Testis (tissue), 3 donors: ENCODE measurements around the gene PRR15. TPM values are rescaled to one million over a fixed set of nuclear protein-coding genes. Genes with fewer than 3 reads are reported as not detected.

Experiments
- DNase-seq: peaks from one replicate; pipeline ENCODE4 v3.0.0-alpha.2; 2019
- H3K27ac ChIP-seq, 2 donors: fragments of 200-600 bp; sonication (generic); one replicate each; pipeline ENCODE4 v1.5.1; 2019
- H3K27me3 ChIP-seq: fragments of 200-600 bp; sonication (generic); one replicate; pipeline ENCODE4 v1.5.1; 2019
- H3K36me3 ChIP-seq: fragments of 200-600 bp; sonication (generic); one replicate; pipeline ENCODE4 v1.5.1; 2017; ENCODE audit warnings: low read depth; ENCODE audit errors: missing control alignments
- H3K4me1 ChIP-seq: fragments of 200-600 bp; sonication (generic); one replicate; pipeline ENCODE4 v1.5.1; 2019
- H3K4me3 ChIP-seq, 2 donors: fragments of 200-600 bp; sonication (generic); one replicate each; pipeline ENCODE4 v1.5.1; 2017 to 2019
- H3K9me3 ChIP-seq: fragments of 200-600 bp; sonication (generic); one replicate; pipeline ENCODE4 v1.5.1; 2017
- POLR2A ChIP-seq: fragments of 450-650 bp; IDR thresholded peaks from one replicate; pipeline ENCODE4 v1.6.1; 2017; ENCODE audit warnings: antibody characterized with exemption, mild to moderate bottlenecking, moderate library complexity
- WGBS, 2 donors: methylation state at CpG; one replicate each; pipeline ENCODE4 v1.1.5; 2018; 5-methylcytosine and 5-hydroxymethylcytosine counted together
- intact Hi-C: fragments of 100-400 bp; cut with DNase I; formaldehyde crosslinking; loops from one replicate; pipeline ENCODE4 v1.15.1; 2023; ENCODE audit warnings: low total_unique reads
- polyA plus RNA-seq: library from polyadenylated mRNA; stranded (reverse); fragments of 350-450 nt; fragmentation: Illumina TruSeq; extraction: RNeasy Lipid Tissue Mini Kit (QIAGEN cat#74804); gene quantifications from one replicate; pipeline ENCODE4 v1.2.3, GENCODE V29; 2014; ENCODE audit warnings: low read depth, low replicate concordance; ENCODE audit not compliant: insufficient read depth
- total RNA-seq, 2 donors: library from RNA; depleted of rRNA; stranded (reverse); fragments of >200 nt; gene quantifications; one replicate each; pipeline ENCODE4 v1.2.3, GENCODE V29; 2016
- TF ChIP-seq, protein P1 (sequence below), 3 experiments: fragments of 450-650 bp in 2 of 3; fragments of 200-600 bp in 1 of 3; sonication (generic) in 1 of 3; IDR thresholded peaks; one replicate each; pipeline ENCODE4 v1.5.1; 2016 to 2019; ENCODE audit warnings: antibody characterized with exemption in 3 of 3, mild to moderate bottlenecking in 2 of 3, moderate library complexity in 1 of 3

Gene PRR15
- total and polyA plus RNA-seq, 3 donors from 2014 or later, result 0.71 to 2.2 TPM; not detected in 1

DNA sequence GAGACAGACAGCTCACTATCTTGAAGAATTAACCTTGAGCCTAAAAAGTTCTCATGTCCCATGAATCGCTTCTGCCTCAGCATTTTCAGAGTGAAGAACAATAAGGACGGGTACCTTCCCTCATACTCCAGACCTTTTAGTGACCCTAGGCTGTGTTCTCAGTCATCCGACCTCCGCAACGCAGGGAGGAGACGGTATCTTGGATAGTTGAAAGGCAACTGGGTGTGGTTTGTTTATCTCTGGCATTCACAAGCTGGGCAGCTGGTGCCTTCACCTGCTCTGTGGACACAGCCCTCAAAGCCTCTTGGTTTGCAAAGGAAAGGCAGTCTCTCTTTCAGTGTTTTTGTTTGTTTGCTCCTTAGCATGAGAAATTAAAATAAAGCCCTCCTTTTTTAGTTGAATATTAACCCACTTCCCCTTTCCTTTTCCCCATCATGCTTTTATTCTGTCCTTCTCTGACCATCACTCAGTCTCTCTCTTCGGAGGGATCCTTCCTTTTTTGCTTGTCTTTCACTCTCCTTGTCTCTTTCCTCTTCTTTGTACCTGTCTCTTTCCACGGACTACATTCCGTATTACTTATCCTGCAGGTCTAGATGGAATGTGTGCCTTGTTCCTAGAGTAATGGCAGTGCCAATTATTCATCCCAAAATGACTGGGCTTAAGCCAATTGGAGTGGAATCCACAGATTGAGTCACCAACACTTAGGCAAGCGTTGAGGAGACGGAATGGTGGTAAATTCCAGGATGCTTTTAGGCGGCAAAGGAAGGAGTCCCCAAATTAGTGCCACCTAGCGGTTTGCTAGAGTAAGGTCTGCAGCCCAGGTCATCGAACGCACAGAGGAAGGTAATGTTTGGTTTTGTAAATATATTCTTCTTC, 45.8 kb downstream of the PRR15 start:
- Histone ChIP-seq H3K27me3 (no peaks in the 10 kb centered on the region), H3K27ac (no peak overlapping the region), H3K9me3 (no peaks in the 10 kb centered on the region), H3K4me1 (no peaks in the 10 kb centered on the region), H3K36me3 (no peaks in the 10 kb centered on the region), H3K4me3 (no peak overlapping the region)
- DNase-seq, result no peak
- no peak for TF ChIP-seq POLR2A
- TF ChIP-seq, protein P1, sequence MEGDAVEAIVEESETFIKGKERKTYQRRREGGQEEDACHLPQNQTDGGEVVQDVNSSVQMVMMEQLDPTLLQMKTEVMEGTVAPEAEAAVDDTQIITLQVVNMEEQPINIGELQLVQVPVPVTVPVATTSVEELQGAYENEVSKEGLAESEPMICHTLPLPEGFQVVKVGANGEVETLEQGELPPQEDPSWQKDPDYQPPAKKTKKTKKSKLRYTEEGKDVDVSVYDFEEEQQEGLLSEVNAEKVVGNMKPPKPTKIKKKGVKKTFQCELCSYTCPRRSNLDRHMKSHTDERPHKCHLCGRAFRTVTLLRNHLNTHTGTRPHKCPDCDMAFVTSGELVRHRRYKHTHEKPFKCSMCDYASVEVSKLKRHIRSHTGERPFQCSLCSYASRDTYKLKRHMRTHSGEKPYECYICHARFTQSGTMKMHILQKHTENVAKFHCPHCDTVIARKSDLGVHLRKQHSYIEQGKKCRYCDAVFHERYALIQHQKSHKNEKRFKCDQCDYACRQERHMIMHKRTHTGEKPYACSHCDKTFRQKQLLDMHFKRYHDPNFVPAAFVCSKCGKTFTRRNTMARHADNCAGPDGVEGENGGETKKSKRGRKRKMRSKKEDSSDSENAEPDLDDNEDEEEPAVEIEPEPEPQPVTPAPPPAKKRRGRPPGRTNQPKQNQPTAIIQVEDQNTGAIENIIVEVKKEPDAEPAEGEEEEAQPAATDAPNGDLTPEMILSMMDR (IDR thresholded peaks at IDR 0.05), result peak; percentile 14 to 37 (median 20)
- intact Hi-C loops, result no loop called here
- WGBS, 2 donors, result 53 to 57% methylated on average over 15 of the region's 15 CpGs

DNA sequence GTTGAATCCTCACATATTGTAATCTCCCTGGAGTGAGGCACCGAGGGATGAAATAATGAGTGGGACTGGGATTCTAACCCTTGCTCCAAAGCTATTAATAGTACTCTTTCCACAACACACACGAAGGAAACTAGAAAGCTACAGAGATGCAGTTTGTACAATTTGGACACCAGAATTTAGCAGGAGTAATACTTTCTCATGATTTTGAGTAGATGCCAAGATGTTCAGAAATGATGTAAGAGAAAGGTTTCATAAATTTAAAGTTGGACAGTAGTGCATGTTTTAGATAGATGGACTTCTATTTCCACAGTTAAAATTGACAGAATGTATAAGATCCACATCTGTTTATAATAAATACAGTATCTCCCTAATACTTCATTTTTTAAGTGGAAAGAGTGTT, 46.5 kb downstream of the PRR15 start:
- H3K4me1 ChIP-seq, result no peaks in the 10 kb centered on the region
- H3K36me3 ChIP-seq, result no peaks in the 10 kb centered on the region
- no peaks in the 10 kb centered on the region for H3K27me3 ChIP-seq
- WGBS, 2 donors, result 29 to 30% methylated on average over 2 of the region's 2 CpGs
- intact Hi-C loops, result no loop called here
- H3K4me3 ChIP-seq, result no peak overlapping the region
- no peak for DNase-seq
- TF ChIP-seq, protein P1 (IDR thresholded peaks at IDR 0.05), result no peak
- TF ChIP-seq POLR2A, result no peak
- no peak overlapping the region for H3K27ac ChIP-seq
- H3K9me3 ChIP-seq, result no peaks in the 10 kb centered on the region

DNA sequence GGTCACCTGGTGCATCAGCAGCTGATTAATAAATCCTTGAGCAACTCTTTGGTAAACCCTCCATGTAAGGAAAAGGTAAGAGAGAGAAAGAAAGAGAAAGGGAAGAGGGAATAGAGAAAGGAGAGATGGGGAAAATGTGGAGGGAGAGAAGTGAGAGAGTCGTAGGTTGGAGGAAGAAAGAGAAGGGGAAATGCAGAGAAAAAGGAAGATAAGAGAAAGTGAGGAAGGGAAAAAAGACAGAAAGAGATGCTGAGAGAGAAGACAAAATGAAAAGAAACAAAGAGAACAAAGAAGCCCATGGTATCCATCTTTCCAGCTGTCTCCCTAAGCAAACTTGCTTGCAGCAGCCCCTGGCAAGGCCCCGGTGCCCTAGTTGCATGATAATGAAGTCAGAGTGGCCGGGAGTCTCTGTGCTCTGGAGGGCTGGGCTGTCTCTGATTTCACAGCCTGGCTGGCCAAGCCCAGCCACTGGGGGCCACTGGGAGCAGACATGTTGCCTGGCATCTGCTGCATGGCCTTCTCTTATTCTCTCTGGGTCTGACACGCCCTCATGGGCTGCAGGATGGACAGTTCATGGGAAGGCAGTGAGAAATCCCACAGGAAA, 48.4 kb downstream of the PRR15 start:
- Histone ChIP-seq H3K9me3 (no peaks in the 10 kb centered on the region), H3K27me3 (no peaks in the 10 kb centered on the region), H3K4me1 (no peaks in the 10 kb centered on the region), H3K27ac (no peak overlapping the region), H3K4me3 (no peak overlapping the region), H3K36me3 (no peaks in the 10 kb centered on the region)
- TF ChIP-seq POLR2A, result no peak
- TF ChIP-seq, protein P1 (IDR thresholded peaks at IDR 0.05), result no peak
- intact Hi-C loops, result no loop called here
- WGBS, 2 donors, result 67 to 74% methylated on average over 3 to 4 of the region's 4 CpGs
- no peak for DNase-seq

DNA sequence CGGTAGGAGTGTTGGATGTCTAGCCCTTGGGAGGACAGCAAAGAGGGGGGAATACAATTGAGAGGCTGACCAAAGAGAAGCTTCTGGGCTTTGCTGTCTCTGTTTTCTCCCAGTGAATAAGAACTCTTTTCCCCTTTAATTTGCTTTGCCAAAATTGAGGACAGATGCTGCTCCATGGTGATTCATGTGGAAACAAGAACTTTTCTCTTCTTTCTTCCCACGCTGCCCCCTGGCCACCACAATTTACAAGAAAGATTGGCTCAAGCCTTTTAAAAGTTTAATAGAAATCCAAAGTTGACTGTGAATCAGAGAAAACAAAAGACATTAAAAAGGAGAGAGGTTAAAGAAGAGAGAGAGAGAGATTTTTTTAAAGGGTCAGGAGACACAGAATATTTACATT, 49.0 kb downstream of the PRR15 start:
- no peak for TF ChIP-seq POLR2A
- TF ChIP-seq, protein P1 (IDR thresholded peaks at IDR 0.05), result no peak
- H3K4me1 ChIP-seq, result no peaks in the 10 kb centered on the region
- DNase-seq, result no peak
- no peaks in the 10 kb centered on the region for H3K27me3 ChIP-seq
- intact Hi-C loops, result no loop called here
- H3K9me3 ChIP-seq, result no peaks in the 10 kb centered on the region
- no peak overlapping the region for H3K4me3 ChIP-seq
- H3K27ac ChIP-seq, result no peak overlapping the region
- no peaks in the 10 kb centered on the region for H3K36me3 ChIP-seq
- 82 to 85% methylated on average over 2 of the region's 2 CpGs for WGBS, 2 donors
